Measurements from ENCODE around the gene VPS54.
A peak's percentile ranks its signal among the peaks of the same experiment; 100 is the strongest.
"Not testable (repeated sequence)": the region's sequence is repeated elsewhere in the genome, so short reads cannot be mapped to it uniquely, and the experiment has no call there.

The VPS54 gene

GRCh38 chr2:63850204-63850571 is 169.0 kb downstream of the VPS54 start:
- Histone ChIP-seq H3K9ac (no peak overlapping the region), H2AFZ (no peak overlapping the region), H3K27me3 (ENCODE audit: control insufficient read depth, insufficient read depth, low read length) (no peaks in the 10 kb centered on the region), H3K4me2 (ENCODE audit: low read length) (no peak overlapping the region), H3K36me3 (ENCODE audit: control insufficient read depth, insufficient read depth, low read length) (no peaks in the 10 kb centered on the region), H3K9me3 (ENCODE audit: control insufficient read depth, low read length) (no peaks in the 10 kb centered on the region), H3K27ac (no peak overlapping the region), H3K4me1 (peaks cover 30% of the 10 kb centered on the region), H3K4me3 (ENCODE audit: low read depth, low read length) (no peak overlapping the region), H3K79me2 (peaks cover 20% of the 10 kb centered on the region)
- no peak for TF ChIP-seq CTCF (IDR thresholded peaks at IDR 0.05)

GRCh38 chr2:63849381-63850203 is 169.6 kb downstream of the VPS54 start:
- Histone ChIP-seq H3K36me3 (ENCODE audit: control insufficient read depth, insufficient read depth, low read length) (no peaks in the 10 kb centered on the region), H2AFZ (no peak overlapping the region), H3K4me3 (ENCODE audit: low read depth, low read length) (peak overlapping the region; percentile 1), H3K9ac (no peak overlapping the region), H3K4me2 (ENCODE audit: low read length) (no peak overlapping the region), H3K9me3 (ENCODE audit: control insufficient read depth, low read length) (no peaks in the 10 kb centered on the region), H3K27me3 (ENCODE audit: control insufficient read depth, insufficient read depth, low read length) (no peaks in the 10 kb centered on the region), H3K27ac (no peak overlapping the region), H3K79me2 (peaks cover 25% of the 10 kb centered on the region), H3K4me1 (peaks cover 32% of the 10 kb centered on the region)
- TF ChIP-seq CTCF (IDR thresholded peaks at IDR 0.05): no peak

GRCh38 chr2:63847571-63847970 is 171.7 kb downstream of the VPS54 start:
- H3K4me1 ChIP-seq: peaks cover 18% of the 10 kb centered on the region

GRCh38 chr2:63846487-63846886 is 172.7 kb downstream of the VPS54 start:
- no peaks in the 10 kb centered on the region for H3K27me3 ChIP-seq (ENCODE audit: control insufficient read depth, insufficient read depth, low read length)
- peaks cover 12% of the 10 kb centered on the region for H3K4me1 ChIP-seq
- H3K9me3 ChIP-seq (ENCODE audit: control insufficient read depth, low read length): no peaks in the 10 kb centered on the region
- H3K27ac ChIP-seq: no peak overlapping the region
- H3K4me3 ChIP-seq (ENCODE audit: low read depth, low read length): no peak overlapping the region
- no peak overlapping the region for H3K9ac ChIP-seq
- peaks cover 34% of the 10 kb centered on the region for H3K79me2 ChIP-seq
- H3K4me2 ChIP-seq (ENCODE audit: low read length): no peak overlapping the region
- TF ChIP-seq CTCF (IDR thresholded peaks at IDR 0.05): no peak
- no peak overlapping the region for H2AFZ ChIP-seq
- no peaks in the 10 kb centered on the region for H3K36me3 ChIP-seq (ENCODE audit: control insufficient read depth, insufficient read depth, low read length)

More at GRCh38 chr2:63847571-63847970, 171.7 kb downstream of the VPS54 start:
- H3K36me3 ChIP-seq (ENCODE audit: control insufficient read depth, insufficient read depth, low read length); H3K4me2 ChIP-seq (ENCODE audit: low read length); H3K4me3 ChIP-seq (ENCODE audit: low read depth, low read length); H3K27ac ChIP-seq; H3K27me3 ChIP-seq (ENCODE audit: control insufficient read depth, insufficient read depth, low read length); H2AFZ ChIP-seq; H3K9me3 ChIP-seq (ENCODE audit: control insufficient read depth, low read length); H3K9ac ChIP-seq: not testable (repeated sequence)
- peaks cover 37% of the 10 kb centered on the region for H3K79me2 ChIP-seq

- TF ChIP-seq CTCF (IDR thresholded peaks at IDR 0.05): no peak
- peaks cover 34% of the 10 kb centered on the region for H3K79me2 ChIP-seq
- no peak overlapping the region for H3K4me2 ChIP-seq (ENCODE audit: low read length)
- peaks cover 10% of the 10 kb centered on the region for H3K4me1 ChIP-seq
- no peak overlapping the region for H3K27ac ChIP-seq
- no peak overlapping the region for H3K9ac ChIP-seq
- H3K4me3 ChIP-seq (ENCODE audit: low read depth, low read length): no peak overlapping the region
- no peaks in the 10 kb centered on the region for H3K9me3 ChIP-seq (ENCODE audit: control insufficient read depth, low read length)
- no peaks in the 10 kb centered on the region for H3K27me3 ChIP-seq (ENCODE audit: control insufficient read depth, insufficient read depth, low read length)
- H2AFZ ChIP-seq: no peak overlapping the region
- H3K36me3 ChIP-seq (ENCODE audit: control insufficient read depth, insufficient read depth, low read length): no peaks in the 10 kb centered on the region
Measured at GRCh38 chr2:63845866-63846265, 173.4 kb downstream of the VPS54 start.

All from parathyroid adenoma (tissue), 2 donors.